GM10266 (cell line): Measurements from ENCODE around the gene CHST13.
"Not testable (repeated sequence)": the region's sequence is repeated elsewhere in the genome, so short reads cannot be mapped to it uniquely, and the experiment has no call there.

Experiments used
- DNase-seq: peaks from one replicate; pipeline ENCODE4 v3.0.0; 2012; ENCODE audit errors: extremely low spot score
- TF ChIP-seq, protein P1 (sequence below): IDR thresholded peaks from 2 replicates; pipeline ENCODE4 v1.5.1; 2012; ENCODE audit warnings: mild to moderate bottlenecking, low read depth; ENCODE audit not compliant: control insufficient read depth, insufficient read depth; ENCODE audit errors: missing control alignments

Gene CHST13

DNA sequence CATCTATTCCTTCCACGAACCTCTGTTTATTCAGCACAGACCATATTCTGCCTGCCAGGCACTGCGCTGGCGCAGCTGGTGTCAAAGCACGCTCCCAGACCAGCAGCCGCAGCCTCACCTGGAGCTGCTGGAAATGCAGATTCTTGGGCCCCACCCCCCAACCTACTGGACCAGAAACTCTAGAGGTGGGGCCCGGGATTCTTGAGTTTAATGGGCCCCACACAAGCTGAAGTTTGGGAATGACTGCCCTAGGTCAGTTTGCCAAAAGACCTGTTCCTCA lies 7.0 kb downstream of the CHST13 start:
- TF ChIP-seq, protein P1, sequence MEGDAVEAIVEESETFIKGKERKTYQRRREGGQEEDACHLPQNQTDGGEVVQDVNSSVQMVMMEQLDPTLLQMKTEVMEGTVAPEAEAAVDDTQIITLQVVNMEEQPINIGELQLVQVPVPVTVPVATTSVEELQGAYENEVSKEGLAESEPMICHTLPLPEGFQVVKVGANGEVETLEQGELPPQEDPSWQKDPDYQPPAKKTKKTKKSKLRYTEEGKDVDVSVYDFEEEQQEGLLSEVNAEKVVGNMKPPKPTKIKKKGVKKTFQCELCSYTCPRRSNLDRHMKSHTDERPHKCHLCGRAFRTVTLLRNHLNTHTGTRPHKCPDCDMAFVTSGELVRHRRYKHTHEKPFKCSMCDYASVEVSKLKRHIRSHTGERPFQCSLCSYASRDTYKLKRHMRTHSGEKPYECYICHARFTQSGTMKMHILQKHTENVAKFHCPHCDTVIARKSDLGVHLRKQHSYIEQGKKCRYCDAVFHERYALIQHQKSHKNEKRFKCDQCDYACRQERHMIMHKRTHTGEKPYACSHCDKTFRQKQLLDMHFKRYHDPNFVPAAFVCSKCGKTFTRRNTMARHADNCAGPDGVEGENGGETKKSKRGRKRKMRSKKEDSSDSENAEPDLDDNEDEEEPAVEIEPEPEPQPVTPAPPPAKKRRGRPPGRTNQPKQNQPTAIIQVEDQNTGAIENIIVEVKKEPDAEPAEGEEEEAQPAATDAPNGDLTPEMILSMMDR = no peak
- DNase-seq = no peak

DNA sequence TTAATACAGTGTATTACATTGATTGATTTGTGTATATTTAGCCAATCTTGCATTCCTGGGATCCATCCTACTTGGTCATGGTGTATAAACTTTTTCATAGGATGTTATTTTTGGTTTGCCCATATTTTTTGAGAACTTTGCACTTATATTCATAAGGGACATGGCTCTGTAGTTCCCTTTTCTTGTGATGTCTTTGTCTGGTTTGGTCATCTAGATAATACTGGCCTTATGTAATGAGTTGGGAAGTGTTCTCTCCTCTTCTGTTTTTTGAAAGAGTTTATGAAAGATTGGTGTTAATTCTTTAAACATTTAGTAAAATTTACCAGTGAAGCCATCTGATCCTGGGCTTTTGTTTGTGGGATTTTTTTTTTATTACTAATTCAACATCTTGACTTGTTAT lies 9.6 kb downstream of the CHST13 start:
- TF ChIP-seq, protein P1 = no peak
- DNase-seq = no peak

DNA sequence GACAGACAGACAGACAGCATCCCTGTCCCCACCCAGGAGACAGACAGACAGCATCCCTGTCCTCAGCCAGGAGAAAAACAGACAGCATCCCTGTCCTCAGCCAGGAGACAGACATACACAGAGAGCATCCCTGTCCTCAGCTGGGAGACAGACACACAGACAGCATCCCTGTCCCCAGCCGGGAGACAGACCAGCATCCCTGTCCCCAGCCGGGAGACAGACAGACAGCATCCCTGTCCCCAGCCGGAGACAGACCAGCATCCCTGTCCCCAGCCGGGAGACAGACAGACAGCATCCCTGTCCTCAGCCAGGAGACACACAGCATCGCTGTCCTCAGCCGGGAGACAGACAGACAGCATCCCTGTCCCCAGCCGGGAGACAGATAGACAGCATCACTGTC lies 10.8 kb downstream of the CHST13 start:
- not testable (repeated sequence) for DNase-seq

DNA sequence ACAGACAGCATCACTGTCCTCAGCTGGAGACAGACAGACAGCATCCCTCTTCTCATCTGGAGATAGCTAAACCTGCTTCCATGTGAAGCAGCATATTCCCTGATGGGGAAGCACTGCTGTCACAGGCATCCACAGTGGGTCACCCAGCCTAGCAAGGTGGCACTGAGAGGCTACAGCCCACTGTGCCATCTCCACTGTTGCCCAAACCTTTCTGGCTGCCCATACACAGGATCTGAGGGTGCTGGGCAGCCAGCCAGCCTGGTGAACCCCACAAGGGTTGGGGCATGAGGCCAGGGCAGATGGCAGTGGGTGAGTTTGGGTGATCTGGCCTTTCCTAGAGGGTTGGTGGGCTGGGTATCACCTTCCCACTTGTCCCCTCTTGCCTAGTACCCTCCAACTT lies 11.7 kb downstream of the CHST13 start:
- DNase-seq = no peak
- TF ChIP-seq, protein P1 = no peak

DNA sequence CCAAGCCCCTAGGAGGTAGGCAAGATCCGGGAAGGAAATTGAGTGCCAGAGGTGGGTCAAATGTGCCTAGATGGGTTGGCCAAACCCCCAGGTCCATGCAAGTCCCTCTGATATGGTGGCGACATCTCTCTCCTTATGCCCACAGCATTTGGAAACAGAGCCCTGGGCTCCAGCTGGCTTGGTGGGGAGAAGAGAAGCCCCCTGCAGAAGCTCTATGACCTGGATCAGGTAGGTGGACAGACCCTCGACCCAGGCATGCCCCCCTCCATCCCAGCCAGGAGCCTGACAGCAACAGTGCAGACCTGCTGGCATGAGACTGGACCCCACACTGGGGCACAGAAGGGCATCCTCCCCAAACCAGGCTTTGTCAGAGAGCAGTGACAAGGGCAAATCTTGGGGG lies 12.2 kb downstream of the CHST13 start:
- DNase-seq = no peak
- TF ChIP-seq, protein P1 = no peak

DNA sequence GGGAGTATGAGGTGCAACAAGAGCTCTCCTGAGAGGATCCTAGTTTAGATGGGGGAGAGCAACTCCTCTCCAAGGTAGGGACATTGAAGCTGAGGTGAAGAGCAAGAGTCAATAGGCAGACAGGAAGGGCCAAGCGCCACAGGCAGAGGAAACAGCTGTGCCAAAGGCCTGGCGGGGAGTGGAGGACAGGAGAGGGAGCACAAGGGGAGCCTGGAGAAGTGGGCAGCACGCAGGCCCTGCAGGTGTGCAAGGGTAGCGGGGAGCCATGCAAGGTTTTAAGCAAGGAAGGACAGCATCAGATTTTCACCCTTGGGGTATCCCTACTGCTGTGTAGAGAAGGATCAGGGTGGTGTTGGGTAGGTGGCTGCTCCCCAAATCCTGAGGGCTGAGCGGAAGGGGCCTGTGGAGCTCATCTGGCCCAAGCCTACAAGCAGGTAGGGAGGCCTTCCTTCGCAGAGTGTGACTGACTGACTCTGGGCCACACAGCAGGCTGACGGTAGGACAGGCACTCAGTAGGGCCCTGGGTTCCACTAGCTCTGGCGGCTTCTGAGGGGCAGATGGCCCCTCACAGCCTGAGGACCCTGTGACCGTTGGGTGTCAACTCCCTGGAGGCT lies 13.3 kb downstream of the CHST13 start:
- DNase-seq = no peak
- TF ChIP-seq, protein P1 = no peak

DNA sequence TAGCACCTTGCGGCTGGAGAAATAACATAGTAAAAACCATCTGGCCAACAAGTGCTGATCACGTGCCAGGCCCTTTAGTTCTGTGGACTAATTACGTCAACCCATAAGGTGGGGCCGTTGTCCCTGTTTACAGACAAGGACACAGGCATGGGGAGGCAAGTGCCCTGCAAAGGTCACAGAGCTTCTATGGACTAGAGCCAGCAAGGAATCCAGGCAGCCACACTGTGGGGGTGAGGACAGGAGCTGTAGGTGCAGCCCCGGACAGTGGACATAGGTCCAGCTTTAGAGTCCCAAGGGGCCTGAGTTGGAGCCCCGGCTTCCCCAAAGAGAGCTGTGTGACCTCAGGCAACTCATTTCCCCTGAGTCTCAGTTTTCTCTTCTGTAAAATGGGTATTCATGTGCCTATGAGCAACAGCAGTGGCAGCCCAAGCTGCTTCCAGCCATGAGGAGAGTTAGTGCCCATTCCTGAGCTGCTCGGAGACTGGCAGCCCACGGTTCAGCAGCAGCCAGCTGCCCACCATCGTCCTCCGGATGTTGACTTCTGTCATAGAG lies 13.9 kb downstream of the CHST13 start:
- no peak for DNase-seq

More for the DNA sequence above, 13.9 kb downstream of the CHST13 start:
- TF ChIP-seq, protein P1 = no peak
